Hematopoietic multipotent progenitor cell treated with erythropoietin and hydrocortisone succinate and interleukin-3 and kit ligand, for 8 days (in vitro differentiated cells): ENCODE results near the gene ZFC3H1.

Experiments used
- DNase-seq: peaks from one replicate; pipeline ENCODE4 v3.0.0-alpha.2; 2015

Gene ZFC3H1

GRCh38 chr12:71671311-71671710 is 7.7 kb upstream of the ZFC3H1 start:
- DNase-seq, result no peak

- no peak for DNase-seq
Observed at GRCh38 chr12:71666259-71666658, 2.6 kb upstream of the ZFC3H1 start.

DNA sequence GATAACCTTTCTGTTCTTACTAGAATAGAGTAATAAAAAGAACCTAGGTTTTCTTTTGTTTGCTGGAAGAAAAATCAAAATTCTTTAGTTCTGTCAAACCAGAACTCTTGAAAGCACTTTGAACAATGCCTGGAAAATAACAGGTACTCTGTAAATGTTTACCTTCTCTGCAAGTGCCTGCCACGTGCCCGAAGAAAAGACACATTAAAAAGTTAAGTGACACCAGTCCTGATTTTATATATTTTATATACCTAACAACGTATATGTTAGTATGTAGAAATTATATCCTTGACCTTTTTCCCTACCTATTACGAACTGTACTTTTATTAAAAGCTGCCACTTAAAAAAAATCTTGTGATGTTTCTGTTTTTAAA is 1.4 kb upstream of the ZFC3H1 start:
- no peak for DNase-seq

DNA sequence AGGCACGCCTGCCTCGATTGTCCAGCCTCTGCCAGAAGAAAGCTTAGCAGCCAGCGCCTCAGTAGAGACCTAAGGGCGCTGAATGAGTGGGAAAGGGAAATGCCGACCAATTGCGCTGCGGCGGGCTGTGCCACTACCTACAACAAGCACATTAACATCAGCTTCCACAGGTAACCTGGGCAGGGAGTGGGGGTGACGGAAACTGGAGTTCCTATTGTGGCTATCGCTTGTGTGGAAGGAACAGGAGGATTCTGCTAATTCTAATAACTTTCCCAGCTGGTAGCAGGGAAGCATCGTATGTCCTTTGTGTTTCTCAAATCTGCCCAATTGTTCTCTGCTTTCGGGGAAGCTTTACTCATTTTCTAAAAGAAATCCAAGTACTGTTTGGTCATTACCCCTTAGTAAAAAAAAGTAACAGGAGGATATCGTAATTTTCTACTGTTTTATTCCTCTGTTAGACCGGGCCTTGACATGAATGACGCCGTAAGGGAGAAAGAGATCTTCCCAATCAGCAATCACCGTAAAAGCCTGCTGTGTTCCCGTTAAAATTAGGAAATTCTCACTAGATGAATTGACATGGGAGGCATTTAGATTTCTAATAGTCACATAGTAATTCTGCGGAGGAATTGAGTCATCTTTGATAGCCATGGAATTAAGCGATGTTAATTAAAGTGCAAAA is 902 bp upstream of the ZFC3H1 start:
- peak; percentile 31 for DNase-seq

GRCh38 chr12:71662849-71663560 is 643 bp downstream of the ZFC3H1 start:
- DNase-seq, result peak; percentile 73

DNA sequence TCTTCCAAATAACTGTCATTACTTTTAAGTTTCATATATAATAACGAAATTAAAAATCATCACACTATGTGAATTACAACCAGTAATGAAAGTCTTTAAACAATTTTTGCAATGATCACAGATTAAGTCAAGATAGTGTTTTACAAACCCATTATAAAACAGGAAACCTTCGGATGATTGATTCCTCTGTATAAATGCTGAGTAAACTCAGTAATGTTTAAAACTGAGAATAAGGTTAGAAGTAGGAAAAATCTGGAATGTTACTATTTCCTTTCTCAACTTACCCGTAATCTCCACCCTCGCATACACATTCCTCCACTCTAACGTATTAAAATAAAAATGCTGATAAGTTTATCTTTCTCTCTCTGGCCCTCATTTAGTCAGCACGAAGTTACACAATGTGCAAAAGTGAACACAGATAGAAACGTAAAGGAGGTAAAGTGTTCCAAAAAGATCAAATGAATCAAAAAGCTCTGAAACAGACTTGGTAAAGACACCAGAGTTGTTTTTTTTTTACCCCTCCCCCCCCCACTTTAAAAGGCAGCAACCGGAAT is 1.6 kb downstream of the ZFC3H1 start:
- peak; percentile 82 for DNase-seq

- DNase-seq, result no peak
Observed at GRCh38 chr12:71656740-71657139, 6.9 kb downstream of the ZFC3H1 start.

DNA sequence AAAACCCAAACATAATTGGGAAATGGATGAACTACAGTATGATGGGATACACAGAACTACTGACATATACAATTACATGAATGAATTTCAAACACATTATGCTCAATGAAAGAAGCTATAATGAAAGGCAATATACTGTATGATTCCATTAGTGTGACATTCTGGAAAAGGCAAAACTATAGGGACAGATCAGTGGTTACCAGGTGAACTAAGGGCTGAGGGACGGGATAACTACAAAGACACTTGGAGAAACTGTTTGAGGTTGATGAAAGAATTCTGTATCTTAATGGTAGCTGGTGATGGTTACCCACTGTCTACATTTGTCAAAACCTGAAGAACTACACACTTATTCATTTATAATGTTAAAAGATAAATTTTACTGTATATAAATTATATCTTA is 7.7 kb downstream of the ZFC3H1 start:
- no peak for DNase-seq

- DNase-seq, result no peak
Observed at GRCh38 chr12:71655495-71655894, 8.2 kb downstream of the ZFC3H1 start.

GRCh38 chr12:71654200-71654599 is 9.4 kb downstream of the ZFC3H1 start:
- no peak for DNase-seq

GRCh38 chr12:71653137-71653536 is 10.5 kb downstream of the ZFC3H1 start:
- DNase-seq, result no peak

GRCh38 chr12:71652656-71653055 is 11.0 kb downstream of the ZFC3H1 start:
- DNase-seq, result no peak

GRCh38 chr12:71649401-71649800 is 14.2 kb downstream of the ZFC3H1 start:
- DNase-seq, result no peak

- no peak for DNase-seq
Observed at GRCh38 chr12:71648537-71648936, 15.1 kb downstream of the ZFC3H1 start.

- no peak for DNase-seq
Observed at GRCh38 chr12:71646512-71646911, 17.1 kb downstream of the ZFC3H1 start.

- DNase-seq, result no peak
Observed at GRCh38 chr12:71645268-71645667, 18.4 kb downstream of the ZFC3H1 start.

- DNase-seq, result no peak
Observed at GRCh38 chr12:71642264-71642663, 21.4 kb downstream of the ZFC3H1 start.

DNA sequence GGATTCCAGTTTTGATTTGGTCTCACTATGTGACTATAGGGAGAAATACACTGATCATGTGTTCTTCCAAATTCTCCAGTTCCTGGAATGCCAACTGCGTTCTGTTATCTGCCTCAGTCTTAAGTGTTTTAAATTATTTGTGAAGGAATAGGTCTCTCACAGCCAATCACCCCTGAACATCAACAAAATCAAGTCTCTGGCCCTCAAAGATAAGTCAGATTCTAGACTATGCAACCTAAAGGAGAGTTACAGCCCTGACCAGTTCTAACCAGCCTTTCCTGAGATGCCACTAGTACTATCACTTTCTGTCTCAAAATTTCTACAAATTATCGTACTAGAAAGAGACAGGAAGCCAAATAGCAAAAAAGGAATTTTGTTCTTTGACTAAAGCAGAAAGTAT is 22.3 kb downstream of the ZFC3H1 start:
- peak; percentile 88 for DNase-seq

DNA sequence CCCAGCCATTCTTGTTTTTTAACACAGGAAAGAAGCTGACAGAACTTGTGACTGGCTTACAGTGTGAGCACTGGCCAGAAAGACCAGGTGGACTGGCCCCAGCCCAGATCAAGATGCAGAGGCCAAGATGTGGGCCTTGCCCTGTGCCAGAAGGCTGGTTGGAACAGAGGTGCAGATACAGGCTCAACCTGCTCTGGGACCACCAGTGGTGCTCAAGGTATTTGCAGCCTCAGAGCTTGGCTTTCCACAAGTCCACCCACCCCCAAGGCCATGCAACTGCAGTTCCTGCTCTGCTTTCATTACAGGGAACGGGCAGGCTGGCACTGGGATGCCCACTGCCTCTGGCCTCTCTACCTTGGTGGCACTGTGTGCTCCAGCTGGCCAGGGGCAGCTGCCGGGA is 23.3 kb downstream of the ZFC3H1 start:
- DNase-seq, result no peak

GRCh38 chr12:71639341-71639760 is 24.3 kb downstream of the ZFC3H1 start:
- DNase-seq, result peak; percentile 47

GRCh38 chr12:71638499-71638898 is 25.1 kb downstream of the ZFC3H1 start:
- DNase-seq, result no peak

DNA sequence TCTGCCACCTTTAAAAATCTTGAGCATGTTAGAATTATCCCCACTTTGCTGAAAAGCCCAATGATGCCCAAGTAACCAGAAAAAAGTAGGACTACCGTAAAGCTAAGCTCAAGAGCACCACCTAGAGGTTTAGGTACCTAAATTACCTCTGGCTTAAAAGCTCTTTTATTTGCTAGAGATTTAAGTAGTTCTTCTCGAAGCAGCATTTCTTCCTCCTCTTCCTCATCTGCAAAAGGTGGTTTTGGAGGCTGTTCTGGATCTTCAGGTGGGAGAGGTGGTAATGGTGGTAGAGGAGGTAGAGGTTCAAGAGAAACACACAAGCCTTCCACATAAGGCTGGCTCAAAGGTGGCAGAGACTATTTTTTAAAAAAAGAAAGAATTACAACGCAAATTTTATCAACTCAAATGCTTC is 26.9 kb downstream of the ZFC3H1 start:
- peak; percentile 81 for DNase-seq

DNA sequence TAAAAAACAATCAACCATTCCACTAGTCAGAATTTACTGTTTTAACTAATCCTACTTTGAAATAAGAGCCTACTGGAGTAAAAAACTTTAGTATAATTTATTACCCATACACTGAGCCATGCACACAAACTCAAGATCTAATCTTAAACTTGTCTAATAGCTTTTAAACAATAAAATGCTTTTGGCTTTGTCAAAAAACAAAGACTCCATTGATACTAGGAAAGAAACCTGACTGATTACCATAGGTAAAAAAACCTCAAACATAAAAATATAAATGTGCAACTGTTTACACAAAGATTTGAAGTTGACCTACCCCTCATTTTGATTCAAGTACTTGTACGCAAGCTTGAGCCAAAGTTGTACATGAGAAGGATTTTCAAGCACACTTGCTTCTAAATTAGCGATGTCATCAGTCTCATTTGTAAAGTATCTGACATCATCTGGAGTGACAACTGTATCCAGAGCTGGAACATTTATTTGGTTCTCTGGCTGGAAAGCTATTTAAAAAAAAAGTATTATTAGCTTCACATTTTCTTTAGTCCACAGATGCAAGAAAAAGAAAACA is 36.1 kb downstream of the ZFC3H1 start:
- no peak for DNase-seq

DNA sequence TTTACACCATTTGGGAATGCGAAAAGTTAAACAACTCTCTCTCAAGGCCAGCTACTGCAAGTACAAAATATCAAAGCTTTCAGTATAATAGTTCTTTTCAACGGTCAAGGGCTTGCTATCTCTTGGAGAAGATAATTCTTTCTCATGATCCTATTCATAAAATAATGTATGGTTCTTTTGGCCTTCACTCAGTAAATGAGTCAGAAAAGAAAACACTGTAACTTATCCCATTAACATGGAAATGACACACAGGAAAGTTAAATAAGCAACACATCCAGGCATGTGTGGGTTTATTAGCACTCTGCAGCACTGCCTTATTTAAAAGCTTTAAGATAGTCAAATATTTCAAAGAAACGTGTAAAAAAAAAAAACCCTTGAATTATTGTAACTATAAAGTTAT is 36.9 kb downstream of the ZFC3H1 start:
- no peak for DNase-seq
